ENCODE results near the gene SRRM4.
"Not testable (repeated sequence)": the region's sequence is repeated elsewhere in the genome, so short reads cannot be mapped to it uniquely, and the experiment has no call there.

The SRRM4 gene

GRCh38 chr12:119008691-119009221, 27.4 kb downstream of the SRRM4 start:
- no peak for DNase-seq (ENCODE audit: low read depth in 2 of 2)

- no peak for DNase-seq (ENCODE audit: low read depth in 2 of 2)
Measured at GRCh38 chr12:119011231-119011630, 29.9 kb downstream of the SRRM4 start.

- DNase-seq (ENCODE audit: low read depth in 2 of 2): no peak
Measured at GRCh38 chr12:119012179-119012578, 30.8 kb downstream of the SRRM4 start.

- DNase-seq (ENCODE audit: low read depth in 2 of 2): no peak
Measured at GRCh38 chr12:119013023-119013422, 31.7 kb downstream of the SRRM4 start.

GRCh38 chr12:119014368-119014767, 33.0 kb downstream of the SRRM4 start:
- DNase-seq (ENCODE audit: low read depth in 2 of 2): no peak

GRCh38 chr12:119016715-119017114, 35.4 kb downstream of the SRRM4 start:
- no peak for DNase-seq (ENCODE audit: low read depth in 2 of 2)

GRCh38 chr12:119019166-119019565, 37.8 kb downstream of the SRRM4 start:
- DNase-seq (ENCODE audit: low read depth in 2 of 2): no peak

- DNase-seq (ENCODE audit: low read depth in 2 of 2): peak in 1 of 2 donors; percentile 1
Measured at GRCh38 chr12:119020406-119021360, 39.3 kb downstream of the SRRM4 start.

GRCh38 chr12:119024356-119024755, 43.0 kb downstream of the SRRM4 start:
- no peak for DNase-seq (ENCODE audit: low read depth in 2 of 2)

- DNase-seq (ENCODE audit: low read depth in 2 of 2): no peak
Measured at GRCh38 chr12:119025786-119026185, 44.4 kb downstream of the SRRM4 start.

GRCh38 chr12:119033332-119033731, 52.0 kb downstream of the SRRM4 start:
- DNase-seq (ENCODE audit: low read depth in 2 of 2): not testable (repeated sequence)

GRCh38 chr12:119036878-119037825, 55.8 kb downstream of the SRRM4 start:
- no peak for DNase-seq (ENCODE audit: low read depth in 2 of 2)

- DNase-seq (ENCODE audit: low read depth in 2 of 2): no peak
Measured at GRCh38 chr12:119044094-119044493, 62.8 kb downstream of the SRRM4 start.

GRCh38 chr12:119047641-119048040, 66.3 kb downstream of the SRRM4 start:
- DNase-seq (ENCODE audit: low read depth in 2 of 2): no peak

GRCh38 chr12:119050663-119051062, 69.3 kb downstream of the SRRM4 start:
- no peak for DNase-seq (ENCODE audit: low read depth in 2 of 2)

GRCh38 chr12:119051474-119051873, 70.1 kb downstream of the SRRM4 start:
- DNase-seq (ENCODE audit: low read depth in 2 of 2): no peak

GRCh38 chr12:119052001-119052400, 70.7 kb downstream of the SRRM4 start:
- DNase-seq (ENCODE audit: low read depth in 2 of 2): no peak

- no peak for DNase-seq (ENCODE audit: low read depth in 2 of 2)
Measured at GRCh38 chr12:119055977-119056376, 74.6 kb downstream of the SRRM4 start.

GRCh38 chr12:119060847-119061796, 79.8 kb downstream of the SRRM4 start:
- peak in 1 of 2 donors; percentile 5 for DNase-seq (ENCODE audit: low read depth in 2 of 2)

GRCh38 chr12:119068129-119068856, 87.0 kb downstream of the SRRM4 start:
- DNase-seq (ENCODE audit: low read depth in 2 of 2): no peak

Data from activated CD4-positive, alpha-beta T cell treated with anti-CD3 and anti-CD28 coated beads for 24 hours (primary cell).